Right forelimb (tissue), 1 donor: ENCODE measurements around the gene TTYH3.

Source experiments
- DNase-seq: peaks from one replicate; pipeline ENCODE4 v3.0.0-alpha.2; 2018

TTYH3 gene

GRCh38 chr7:2649991-2650390 is 18.2 kb downstream of the TTYH3 start:
- DNase-seq: no peak

GRCh38 chr7:2650451-2650850 is 18.7 kb downstream of the TTYH3 start:
- no peak for DNase-seq

DNA sequence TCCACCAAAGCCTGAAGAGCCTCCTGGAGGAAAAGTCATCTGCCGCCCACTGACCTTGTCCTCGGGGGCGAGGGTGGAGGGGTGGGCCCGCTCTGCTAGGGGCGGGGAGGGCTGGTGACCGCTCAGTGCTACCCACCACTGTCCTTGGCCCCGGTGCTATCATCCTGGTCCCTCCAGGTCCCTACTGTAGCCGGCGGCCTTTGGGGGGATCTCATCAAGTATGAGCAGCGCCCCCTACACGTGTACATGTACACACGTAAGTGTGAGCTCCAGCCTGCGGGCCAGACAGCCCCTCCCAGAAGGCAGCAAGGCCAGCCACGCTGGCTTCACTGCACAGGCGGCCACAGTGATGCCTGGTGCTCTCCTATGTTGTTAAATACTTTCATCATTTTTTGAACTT is 19.6 kb downstream of the TTYH3 start:
- no peak for DNase-seq

- DNase-seq: no peak
Observed at GRCh38 chr7:2651847-2652735, 20.3 kb downstream of the TTYH3 start.

- no peak for DNase-seq
Observed at GRCh38 chr7:2652736-2653060, 20.9 kb downstream of the TTYH3 start.

- DNase-seq: no peak
Observed at GRCh38 chr7:2654059-2654458, 22.3 kb downstream of the TTYH3 start.

DNA sequence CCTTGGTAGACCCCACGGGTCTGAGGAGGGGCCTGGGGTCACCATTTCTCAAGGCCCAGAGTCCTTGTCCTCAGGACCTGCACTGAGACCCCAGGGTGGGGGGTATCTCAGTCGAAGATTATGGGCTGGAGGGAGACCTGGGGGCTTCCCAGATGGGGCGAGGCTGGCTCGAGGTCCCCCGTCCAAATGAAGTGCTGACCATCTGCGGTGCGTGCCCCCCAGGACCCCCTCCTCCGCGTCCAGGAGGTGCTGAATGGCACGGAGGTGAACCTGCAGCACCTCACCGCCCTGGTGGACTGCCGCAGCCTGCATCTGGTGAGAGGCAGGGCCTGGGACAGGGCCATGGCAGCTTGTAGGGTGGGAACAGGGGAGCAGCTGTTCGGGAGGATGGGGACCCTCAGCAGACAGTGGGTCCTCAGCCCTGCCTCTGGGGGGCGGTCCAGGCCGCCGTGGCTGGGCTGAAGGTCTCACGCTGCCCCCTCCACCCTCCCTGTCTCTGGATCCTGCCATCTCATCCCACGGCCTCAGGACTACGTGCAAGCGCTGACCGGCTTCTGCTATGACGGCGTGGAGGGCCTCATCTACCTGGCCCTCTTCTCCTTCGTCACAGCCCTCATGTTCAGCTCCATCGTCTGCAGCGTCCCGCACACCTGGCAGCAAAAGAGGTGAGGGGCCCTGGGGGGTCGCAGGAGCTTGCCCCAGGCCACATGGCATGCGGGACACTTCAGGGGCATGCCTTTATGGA is 24.3 kb downstream of the TTYH3 start:
- DNase-seq: no peak

GRCh38 chr7:2657208-2657607 is 25.4 kb downstream of the TTYH3 start:
- DNase-seq: no peak

DNA sequence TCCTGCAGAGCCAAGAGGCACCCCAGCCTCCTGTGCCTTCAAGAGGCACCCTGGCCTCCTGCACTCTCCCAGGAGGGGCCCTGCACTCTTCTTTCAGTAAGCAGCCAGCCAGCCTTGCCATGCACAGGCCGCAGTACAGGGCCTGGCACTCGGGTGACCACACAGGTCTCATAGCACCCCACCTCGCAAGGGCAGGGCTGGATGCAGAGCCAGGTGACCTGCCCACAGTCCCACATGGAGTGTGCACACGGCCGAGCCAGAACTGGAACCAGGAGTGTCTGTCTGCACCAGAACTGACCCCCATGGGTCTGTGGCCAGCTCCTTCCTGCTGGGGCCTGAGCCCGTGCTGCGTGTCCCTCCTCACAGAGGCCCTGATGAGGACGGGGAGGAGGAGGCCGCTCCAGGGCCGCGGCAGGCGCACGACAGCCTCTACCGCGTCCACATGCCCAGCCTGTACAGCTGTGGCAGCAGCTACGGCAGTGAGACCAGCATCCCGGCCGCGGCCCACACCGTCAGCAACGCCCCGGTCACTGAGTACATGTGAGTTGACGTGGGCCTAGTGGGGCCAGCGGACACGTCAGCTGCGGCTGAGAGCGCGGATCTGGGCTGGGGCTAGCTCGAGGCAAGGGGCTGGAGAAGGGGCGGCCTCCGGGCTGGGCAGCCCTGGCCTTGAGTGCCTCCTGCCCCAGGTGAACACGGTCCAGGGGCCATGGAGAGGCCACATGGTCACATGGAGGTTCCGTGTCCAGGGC is 26.3 kb downstream of the TTYH3 start:
- DNase-seq: no peak

GRCh38 chr7:2658941-2659340 is 27.2 kb downstream of the TTYH3 start:
- DNase-seq: no peak

DNA sequence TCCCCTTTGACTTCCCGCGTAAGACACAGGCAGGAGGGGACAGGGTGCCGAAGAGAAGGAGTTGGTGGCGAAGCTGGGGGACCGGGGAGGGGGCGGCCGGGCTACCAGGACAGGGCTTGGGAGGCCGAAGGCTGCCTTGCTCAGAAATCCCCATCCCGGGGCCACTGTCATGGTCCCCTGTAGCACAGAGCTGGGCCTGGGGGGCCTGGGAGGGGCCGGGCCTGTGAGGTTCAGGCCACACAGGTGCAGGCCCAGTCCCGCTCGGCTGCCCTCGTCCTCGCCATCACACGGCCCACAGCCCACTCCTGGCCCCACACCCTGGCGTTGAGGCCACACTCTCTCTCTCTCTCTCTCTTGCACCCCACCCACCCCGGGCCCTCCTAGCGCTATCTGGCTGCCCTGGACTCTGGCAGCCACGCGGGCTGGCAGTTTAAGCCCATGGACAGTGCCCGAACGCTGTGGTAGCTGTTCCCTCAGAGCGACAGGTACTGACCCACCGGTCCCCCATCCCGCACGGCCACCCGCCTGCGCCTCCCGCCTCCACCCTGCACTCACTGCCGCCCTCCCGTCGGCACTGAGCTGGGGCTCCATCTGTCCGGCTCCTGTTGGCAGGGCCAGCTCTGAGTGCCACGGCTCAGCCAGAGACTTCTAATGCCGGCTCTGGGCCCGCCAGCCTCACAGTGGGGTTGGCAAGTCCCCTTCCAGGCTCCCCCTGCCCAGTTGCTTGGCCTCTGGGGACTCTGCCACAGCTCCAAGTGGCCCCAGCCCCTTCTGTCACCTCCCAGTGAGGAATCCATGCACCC is 28.0 kb downstream of the TTYH3 start:
- no peak for DNase-seq

GRCh38 chr7:2660359-2661095 is 28.7 kb downstream of the TTYH3 start:
- DNase-seq: no peak

GRCh38 chr7:2661096-2661449 is 29.3 kb downstream of the TTYH3 start:
- DNase-seq: no peak

DNA sequence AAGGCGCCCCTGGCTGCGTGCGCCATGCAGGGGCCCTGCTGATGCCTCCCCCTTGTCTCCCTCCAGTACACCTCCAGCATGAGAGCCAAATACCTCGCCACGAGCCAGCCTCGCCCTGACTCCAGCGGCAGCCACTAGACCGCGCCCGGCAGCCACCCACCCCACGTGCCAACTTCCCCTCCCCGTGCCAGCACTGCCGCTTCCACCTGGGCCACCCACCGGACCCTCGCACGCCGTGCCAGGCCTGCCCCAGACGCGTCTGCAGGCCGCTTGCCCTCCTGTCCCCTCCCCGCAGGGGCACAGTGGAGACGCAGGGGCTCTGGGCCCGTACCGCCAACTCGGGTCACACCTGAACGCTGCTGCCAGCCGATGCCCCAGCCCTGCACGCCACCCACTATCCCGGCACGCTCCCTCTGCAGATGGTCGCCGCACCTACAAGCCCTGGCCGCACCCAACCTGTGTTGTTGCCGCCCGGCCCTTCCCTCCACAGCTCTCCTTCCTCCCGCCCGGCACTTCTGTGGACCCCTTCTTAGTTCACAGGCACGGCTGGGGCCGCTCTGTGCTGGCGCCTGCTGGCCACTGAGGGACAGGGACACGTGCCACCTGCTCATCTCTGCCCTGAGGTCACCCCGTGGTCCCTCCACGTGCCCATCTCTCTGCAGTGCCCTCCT is 30.0 kb downstream of the TTYH3 start:
- DNase-seq: no peak

GRCh38 chr7:2662273-2663120 is 30.7 kb downstream of the TTYH3 start:
- DNase-seq: no peak

- DNase-seq: no peak
Observed at GRCh38 chr7:2663121-2663886, 31.5 kb downstream of the TTYH3 start.

DNA sequence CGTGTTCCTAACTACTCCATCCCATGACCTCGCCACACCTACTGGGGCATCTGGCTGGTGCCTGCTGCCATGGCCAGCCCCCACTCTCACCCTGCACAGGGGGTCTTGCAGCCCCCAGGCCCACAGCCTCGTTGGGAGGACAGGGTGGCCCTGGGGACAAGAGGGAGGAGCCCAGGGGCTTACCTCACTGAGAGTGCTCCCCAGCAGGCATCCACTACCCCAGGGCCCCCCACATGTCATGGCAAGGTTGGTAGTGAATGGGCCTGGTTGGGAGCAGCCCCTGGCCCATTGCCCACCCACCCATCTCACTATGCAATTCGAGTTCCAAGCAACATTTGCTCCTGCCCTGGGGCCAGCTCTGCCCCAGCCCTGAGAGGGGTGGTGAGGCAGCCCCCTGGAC is 32.2 kb downstream of the TTYH3 start:
- no peak for DNase-seq

GRCh38 chr7:2665359-2665791 is 33.6 kb downstream of the TTYH3 start:
- no peak for DNase-seq

- no peak for DNase-seq
Observed at GRCh38 chr7:2666155-2666554, 34.4 kb downstream of the TTYH3 start.
